ENCODE measurements around the gene TSC2. TPM values are rescaled to one million over a fixed set of nuclear protein-coding genes. Genes with fewer than 3 reads are reported as not detected.

Gene TSC2
- total RNA-seq, 4 donors from 2014 or later, result 98.4 to 220 (median 141) TPM

DNA sequence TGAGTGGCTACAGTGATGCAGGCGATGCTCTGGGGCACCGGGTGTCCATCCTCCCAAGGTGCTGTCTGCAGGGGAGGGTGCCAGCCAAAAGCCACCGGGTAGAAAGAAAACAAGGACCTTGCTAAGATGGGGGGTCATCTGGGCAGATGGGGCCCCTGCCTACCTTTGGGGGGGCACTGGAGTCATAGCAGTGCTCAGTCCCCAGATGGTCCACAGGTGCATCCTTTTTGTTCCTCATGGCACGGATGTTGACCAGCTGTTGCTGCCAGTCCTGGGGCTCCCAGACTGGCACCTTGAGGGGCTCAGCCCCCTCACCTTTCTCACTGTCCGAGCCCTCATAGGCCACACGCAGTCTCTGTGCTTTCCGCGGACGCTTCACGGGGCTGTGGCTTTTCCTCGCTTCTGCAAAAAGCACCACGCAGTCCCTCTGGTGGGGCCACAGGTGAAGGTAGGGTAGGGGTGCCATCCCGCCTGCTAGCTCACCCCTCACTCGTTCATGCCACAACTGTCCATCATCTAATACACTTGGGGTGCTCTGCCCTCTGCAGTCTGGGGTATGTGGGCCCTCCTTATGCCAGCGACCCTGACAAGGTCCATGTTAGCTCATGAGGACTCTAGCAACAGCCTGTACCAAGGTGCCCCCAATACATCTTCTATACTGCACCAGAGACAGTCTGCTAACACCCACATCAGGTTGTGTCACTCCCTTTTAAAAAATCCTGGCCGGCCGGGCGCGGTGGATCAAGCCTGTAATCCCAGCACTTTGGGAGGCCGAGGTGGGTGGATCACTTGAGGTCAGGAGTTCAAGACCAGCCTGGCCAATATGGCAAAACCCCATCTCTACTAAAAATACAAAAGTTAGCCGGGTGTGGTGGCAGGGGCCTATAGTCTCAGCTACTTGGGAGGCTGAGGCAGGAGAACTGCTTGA, 1.6 kb upstream of the TSC2 start:
- DNase-seq, result no peak
- TF ChIP-seq, protein P1, sequence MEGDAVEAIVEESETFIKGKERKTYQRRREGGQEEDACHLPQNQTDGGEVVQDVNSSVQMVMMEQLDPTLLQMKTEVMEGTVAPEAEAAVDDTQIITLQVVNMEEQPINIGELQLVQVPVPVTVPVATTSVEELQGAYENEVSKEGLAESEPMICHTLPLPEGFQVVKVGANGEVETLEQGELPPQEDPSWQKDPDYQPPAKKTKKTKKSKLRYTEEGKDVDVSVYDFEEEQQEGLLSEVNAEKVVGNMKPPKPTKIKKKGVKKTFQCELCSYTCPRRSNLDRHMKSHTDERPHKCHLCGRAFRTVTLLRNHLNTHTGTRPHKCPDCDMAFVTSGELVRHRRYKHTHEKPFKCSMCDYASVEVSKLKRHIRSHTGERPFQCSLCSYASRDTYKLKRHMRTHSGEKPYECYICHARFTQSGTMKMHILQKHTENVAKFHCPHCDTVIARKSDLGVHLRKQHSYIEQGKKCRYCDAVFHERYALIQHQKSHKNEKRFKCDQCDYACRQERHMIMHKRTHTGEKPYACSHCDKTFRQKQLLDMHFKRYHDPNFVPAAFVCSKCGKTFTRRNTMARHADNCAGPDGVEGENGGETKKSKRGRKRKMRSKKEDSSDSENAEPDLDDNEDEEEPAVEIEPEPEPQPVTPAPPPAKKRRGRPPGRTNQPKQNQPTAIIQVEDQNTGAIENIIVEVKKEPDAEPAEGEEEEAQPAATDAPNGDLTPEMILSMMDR (IDR thresholded peaks at IDR 0.05), result no peak
- Histone ChIP-seq H3K27me3 (no peaks in the 10 kb centered on the region), H3K9me3 (no peaks in the 10 kb centered on the region), H3K4me3 (peak overlapping the region in 1 of 4 donors; percentile 90), H3K4me1 (peaks cover 7 to 54% (median 11%) of the 10 kb centered on the region in 4 donors), H3K27ac (peak overlapping the region; percentile 55 to 77 (median 73)), H3K36me3 (peaks cover 0 to 13% (median 0%) of the 10 kb centered on the region in 3 donors)

DNA sequence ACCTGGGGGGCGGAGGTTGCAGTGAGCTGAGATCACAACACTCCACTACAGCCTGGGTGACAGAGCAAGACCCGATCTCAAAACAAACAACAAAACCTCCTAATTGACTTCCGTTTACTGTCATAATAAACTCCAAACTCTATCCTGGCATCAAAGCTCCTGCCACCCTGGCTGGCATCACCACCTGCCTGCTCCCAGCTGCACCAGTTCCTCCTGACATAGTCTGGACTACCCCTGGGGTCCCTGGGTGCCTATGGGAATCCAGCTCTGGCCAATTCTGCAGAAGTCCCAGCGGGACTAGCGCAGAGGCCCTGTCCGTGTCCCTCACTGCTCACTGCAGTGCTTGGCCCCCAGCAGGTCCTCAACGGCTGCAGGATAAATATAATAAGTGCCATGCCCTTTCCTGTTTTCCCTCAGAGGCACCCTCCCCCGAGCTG, 874 bp upstream of the TSC2 start:
- no peak for DNase-seq
- H3K36me3 ChIP-seq, result peaks cover 0 to 20% (median 0%) of the 10 kb centered on the region in 3 donors
- H3K4me3 ChIP-seq, result peak overlapping the region; percentile 76 to 93 (median 88)
- no peaks in the 10 kb centered on the region for H3K27me3 ChIP-seq
- TF ChIP-seq, protein P1 (IDR thresholded peaks at IDR 0.05), result no peak
- TF ChIP-seq POLR2A (IDR thresholded peaks at IDR 0.05), result no peak
- H3K27ac ChIP-seq, result peak overlapping the region; percentile 55 to 77 (median 73)
- peaks cover 7 to 47% (median 11%) of the 10 kb centered on the region in 4 donors for H3K4me1 ChIP-seq
- H3K9me3 ChIP-seq, result no peaks in the 10 kb centered on the region

DNA sequence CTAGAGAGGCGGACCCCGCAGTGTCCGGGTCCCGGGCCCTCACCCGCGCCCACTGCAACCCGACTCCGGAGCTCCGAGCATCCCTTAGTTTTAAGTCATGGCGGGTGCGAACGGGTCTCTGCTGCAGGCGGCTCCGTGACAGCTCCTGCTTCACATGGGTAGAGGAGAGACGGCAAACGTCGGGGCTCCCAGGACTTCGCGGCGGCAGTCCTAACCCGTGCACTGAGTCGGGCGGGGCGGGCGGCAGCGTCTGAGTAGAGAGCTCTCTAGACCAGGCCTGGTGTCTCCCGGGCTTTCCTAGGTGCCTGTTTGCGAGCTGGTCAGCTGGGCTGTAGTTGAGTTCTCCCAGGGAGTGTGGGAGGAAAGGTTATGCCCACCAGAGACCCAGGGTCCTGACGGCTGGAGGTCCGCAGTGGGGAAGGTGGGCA, 345 bp downstream of the TSC2 start:
- H3K36me3 ChIP-seq, result peaks cover 0 to 31% (median 0%) of the 10 kb centered on the region in 3 donors
- H3K27ac ChIP-seq, result peak overlapping the region; percentile 55 to 77 (median 73)

DNA sequence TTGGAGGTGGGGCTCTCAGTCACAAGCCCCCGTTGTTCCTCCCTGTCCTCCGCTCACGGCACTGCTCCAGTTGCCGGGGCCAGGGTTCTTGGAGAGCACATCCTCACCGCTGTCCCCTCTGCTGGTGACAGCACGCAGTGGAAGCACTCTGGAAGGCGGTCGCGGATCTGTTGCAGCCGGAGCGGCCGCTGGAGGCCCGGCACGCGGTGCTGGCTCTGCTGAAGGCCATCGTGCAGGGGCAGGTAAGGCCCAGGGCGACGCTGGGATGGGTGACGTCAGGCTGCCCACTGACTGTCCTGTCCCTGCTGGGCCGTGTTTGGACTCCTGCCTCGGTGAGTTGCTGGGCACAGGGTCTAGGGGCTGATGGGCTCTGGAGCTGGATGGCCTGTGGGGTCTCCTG, 5.4 kb downstream of the TSC2 start:
- no peak for DNase-seq
- Histone ChIP-seq H3K36me3 (peaks cover 0 to 73% (median 0%) of the 10 kb centered on the region in 3 donors), H3K4me1 (peaks cover 0 to 12% (median 5%) of the 10 kb centered on the region in 4 donors), H3K4me3 (no peak overlapping the region), H3K27me3 (no peaks in the 10 kb centered on the region), H3K9me3 (no peaks in the 10 kb centered on the region), H3K27ac (no peak overlapping the region)
- TF ChIP-seq POLR2A (IDR thresholded peaks at IDR 0.05), result no peak

More for the DNA sequence above, 345 bp downstream of the TSC2 start:
- peaks cover 7 to 37% (median 11%) of the 10 kb centered on the region in 4 donors for H3K4me1 ChIP-seq
- H3K27me3 ChIP-seq, result no peaks in the 10 kb centered on the region
- H3K4me3 ChIP-seq, result peak overlapping the region; percentile 76 to 93 (median 88)
- H3K9me3 ChIP-seq, result no peaks in the 10 kb centered on the region
- DNase-seq, result peak in 1 of 3 donors; percentile 58
- TF ChIP-seq POLR2A (IDR thresholded peaks at IDR 0.05), result no peak
- TF ChIP-seq, protein P1 (IDR thresholded peaks at IDR 0.05), result no peak

DNA sequence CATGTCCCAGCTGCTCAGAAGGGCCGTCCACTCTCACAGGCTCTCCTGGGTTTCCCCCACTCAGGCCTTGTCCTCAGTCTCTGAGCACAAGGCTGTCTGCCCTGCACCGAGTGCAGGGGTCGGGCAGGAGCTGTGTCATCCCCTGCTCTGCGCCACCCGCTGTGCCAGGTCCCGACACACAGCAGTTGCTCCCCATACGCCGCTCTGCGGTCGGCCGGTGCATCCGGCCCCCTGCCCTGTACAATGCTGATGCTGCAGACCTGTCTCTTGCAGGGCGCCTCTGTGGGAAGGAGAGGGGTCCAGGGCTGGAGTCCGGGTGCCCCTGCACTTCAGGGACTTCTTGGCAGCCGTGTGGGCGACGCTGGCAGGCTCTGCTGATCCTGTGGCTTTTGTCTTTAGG, 6.1 kb downstream of the TSC2 start:
- no peaks in the 10 kb centered on the region for H3K27me3 ChIP-seq
- DNase-seq, result no peak
- peaks cover 0 to 8% (median under 1%) of the 10 kb centered on the region in 4 donors for H3K4me1 ChIP-seq
- no peak overlapping the region for H3K4me3 ChIP-seq
- no peak overlapping the region for H3K27ac ChIP-seq
- TF ChIP-seq, protein P1 (IDR thresholded peaks at IDR 0.05), result no peak
- TF ChIP-seq POLR2A (IDR thresholded peaks at IDR 0.05), result no peak
- no peaks in the 10 kb centered on the region for H3K9me3 ChIP-seq
- peaks cover 0 to 80% (median 0%) of the 10 kb centered on the region in 3 donors for H3K36me3 ChIP-seq

All from Peyer's patch (tissue), 4 donors.